ENCODE data around the gene TRIM28. TPM values are rescaled to one million over a fixed set of nuclear protein-coding genes. Genes with fewer than 3 reads are reported as not detected.
A peak's percentile ranks its signal among the peaks of the same experiment; 100 is the strongest.

The TRIM28 gene
- total and polyA plus RNA-seq, 9 of the 15 experiments (the other 6 are each of a cell fraction or from before 2014, with no cell fraction given), result 12.1 to 797 (median 490) TPM

DNA sequence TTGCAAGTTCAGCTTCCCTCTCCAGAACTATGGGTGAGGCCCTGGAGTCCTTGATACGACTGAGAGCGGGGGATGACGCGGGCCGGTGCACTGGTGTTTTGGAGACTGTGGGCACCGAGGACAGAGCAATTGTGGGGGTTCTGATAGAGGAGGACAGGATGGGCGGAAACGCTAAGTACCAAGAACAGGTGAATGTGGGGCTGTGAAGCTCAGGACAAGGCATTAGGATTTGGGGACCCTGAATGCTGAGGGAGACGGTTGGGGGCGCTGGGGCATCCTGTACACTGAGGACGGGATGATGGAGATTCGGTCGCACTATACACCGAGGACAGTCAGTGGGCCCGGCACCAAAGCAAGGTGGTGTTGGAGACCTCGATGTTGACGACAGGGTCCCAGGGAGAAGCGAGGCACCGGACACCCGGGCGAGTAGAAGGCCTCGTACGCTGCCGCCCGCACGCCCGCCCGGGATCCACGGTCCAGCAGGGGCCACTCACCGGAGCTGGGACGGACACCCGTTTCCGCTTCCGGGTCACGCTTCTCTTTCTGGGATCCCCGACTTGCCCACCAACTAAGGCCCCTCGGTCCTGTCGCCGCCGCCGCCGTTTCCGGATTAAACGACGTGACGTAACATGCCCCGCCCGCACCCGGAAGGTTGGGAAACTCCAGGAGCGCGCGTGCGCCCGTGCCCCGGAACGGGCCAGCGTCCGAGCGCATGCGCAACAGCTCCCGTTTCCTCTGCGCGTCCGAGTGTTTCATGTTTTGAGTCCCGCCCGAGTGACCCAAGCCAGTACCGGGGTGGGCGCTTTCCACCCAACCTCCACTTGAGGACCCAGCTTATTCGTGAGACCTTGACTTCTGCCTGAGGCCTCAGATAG, 10.9 kb downstream of the TRIM28 start, which contains the start of gene CHMP2A (continued):
- TF ChIP-seq, protein P1, sequence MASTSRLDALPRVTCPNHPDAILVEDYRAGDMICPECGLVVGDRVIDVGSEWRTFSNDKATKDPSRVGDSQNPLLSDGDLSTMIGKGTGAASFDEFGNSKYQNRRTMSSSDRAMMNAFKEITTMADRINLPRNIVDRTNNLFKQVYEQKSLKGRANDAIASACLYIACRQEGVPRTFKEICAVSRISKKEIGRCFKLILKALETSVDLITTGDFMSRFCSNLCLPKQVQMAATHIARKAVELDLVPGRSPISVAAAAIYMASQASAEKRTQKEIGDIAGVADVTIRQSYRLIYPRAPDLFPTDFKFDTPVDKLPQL (IDR thresholded peaks at IDR 0.05; ENCODE audit: extremely low read depth, insufficient read length), result no peak
- no peak for TF ChIP-seq ZNF699 (CRISPR knock-in tag; IDR thresholded peaks at IDR 0.05; ENCODE audit: insufficient replicate concordance)
- TF ChIP-seq HNRNPK (IDR thresholded peaks at IDR 0.05; ENCODE audit: low read depth, low read length, poor library complexity, severe bottlenecking), result no peak
- TF ChIP-seq PKNOX1 (IDR thresholded peaks at IDR 0.05), result peak; percentile 81
- peak; percentile 96 for TF ChIP-seq ELF4 (CRISPR knock-in tag; IDR thresholded peaks at IDR 0.05)
- TF ChIP-seq ZNF655 (CRISPR knock-in tag; IDR thresholded peaks at IDR 0.05), result 0 out of 2 replicates have a peak, but pooled peaks have one; percentile 32
- TF ChIP-seq, protein P2, sequence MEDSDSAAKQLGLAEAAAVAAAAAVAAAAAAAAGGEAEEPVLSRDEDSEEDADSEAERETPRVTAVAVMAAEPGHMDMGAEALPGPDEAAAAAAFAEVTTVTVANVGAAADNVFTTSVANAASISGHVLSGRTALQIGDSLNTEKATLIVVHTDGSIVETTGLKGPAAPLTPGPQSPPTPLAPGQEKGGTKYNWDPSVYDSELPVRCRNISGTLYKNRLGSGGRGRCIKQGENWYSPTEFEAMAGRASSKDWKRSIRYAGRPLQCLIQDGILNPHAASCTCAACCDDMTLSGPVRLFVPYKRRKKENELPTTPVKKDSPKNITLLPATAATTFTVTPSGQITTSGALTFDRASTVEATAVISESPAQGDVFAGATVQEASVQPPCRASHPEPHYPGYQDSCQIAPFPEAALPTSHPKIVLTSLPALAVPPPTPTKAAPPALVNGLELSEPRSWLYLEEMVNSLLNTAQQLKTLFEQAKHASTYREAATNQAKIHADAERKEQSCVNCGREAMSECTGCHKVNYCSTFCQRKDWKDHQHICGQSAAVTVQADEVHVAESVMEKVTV (CRISPR knock-in tag; IDR thresholded peaks at IDR 0.05), result peak; percentile 26; the same call in 1 of the 2 replicates
- TF ChIP-seq, protein P3, sequence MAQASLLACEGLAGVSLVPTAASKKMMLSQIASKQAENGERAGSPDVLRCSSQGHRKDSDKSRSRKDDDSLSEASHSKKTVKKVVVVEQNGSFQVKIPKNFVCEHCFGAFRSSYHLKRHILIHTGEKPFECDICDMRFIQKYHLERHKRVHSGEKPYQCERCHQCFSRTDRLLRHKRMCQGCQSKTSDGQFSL (CRISPR knock-in tag; IDR thresholded peaks at IDR 0.05), result peak; percentile 73; the same call in 1 of the 2 replicates
- TF ChIP-seq, protein P3 (tag; IDR thresholded peaks at IDR 0.05), result no peak
- TF ChIP-seq YY1 (IDR thresholded peaks at IDR 0.05; ENCODE audit: borderline replicate concordance in 1 of 3, control insufficient read depth in 1 of 3, extremely low read depth in 1 of 3, insufficient read depth in 3 of 3, insufficient read length in 1 of 3, insufficient replicate concordance in 2 of 3, low read depth in 1 of 3, low read length in 2 of 3), result peak in 2 of 3 experiments; percentile 17 to 61
- TF ChIP-seq, protein P4, sequence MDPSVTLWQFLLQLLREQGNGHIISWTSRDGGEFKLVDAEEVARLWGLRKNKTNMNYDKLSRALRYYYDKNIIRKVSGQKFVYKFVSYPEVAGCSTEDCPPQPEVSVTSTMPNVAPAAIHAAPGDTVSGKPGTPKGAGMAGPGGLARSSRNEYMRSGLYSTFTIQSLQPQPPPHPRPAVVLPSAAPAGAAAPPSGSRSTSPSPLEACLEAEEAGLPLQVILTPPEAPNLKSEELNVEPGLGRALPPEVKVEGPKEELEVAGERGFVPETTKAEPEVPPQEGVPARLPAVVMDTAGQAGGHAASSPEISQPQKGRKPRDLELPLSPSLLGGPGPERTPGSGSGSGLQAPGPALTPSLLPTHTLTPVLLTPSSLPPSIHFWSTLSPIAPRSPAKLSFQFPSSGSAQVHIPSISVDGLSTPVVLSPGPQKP (CRISPR knock-in tag; IDR thresholded peaks at IDR 0.05), result no peak
- peak; percentile 98 for TF ChIP-seq CEBPB (tag; IDR thresholded peaks at IDR 0.05)
- TF ChIP-seq KDM4B (IDR thresholded peaks at IDR 0.05; ENCODE audit: borderline replicate concordance in 2 of 2, low read depth in 1 of 2), result peak in 1 of 2 experiments; percentile 96; a peak in 1 of 4 replicates
- no peak for TF ChIP-seq ARNT (IDR thresholded peaks at IDR 0.05)
- peak; percentile 78 for TF ChIP-seq CREB3L1 (IDR thresholded peaks at IDR 0.05; ENCODE audit: borderline replicate concordance, low read depth)

Data from K562 (cell line).